ENCODE results near the gene LURAP1L.

LURAP1L gene

DNA sequence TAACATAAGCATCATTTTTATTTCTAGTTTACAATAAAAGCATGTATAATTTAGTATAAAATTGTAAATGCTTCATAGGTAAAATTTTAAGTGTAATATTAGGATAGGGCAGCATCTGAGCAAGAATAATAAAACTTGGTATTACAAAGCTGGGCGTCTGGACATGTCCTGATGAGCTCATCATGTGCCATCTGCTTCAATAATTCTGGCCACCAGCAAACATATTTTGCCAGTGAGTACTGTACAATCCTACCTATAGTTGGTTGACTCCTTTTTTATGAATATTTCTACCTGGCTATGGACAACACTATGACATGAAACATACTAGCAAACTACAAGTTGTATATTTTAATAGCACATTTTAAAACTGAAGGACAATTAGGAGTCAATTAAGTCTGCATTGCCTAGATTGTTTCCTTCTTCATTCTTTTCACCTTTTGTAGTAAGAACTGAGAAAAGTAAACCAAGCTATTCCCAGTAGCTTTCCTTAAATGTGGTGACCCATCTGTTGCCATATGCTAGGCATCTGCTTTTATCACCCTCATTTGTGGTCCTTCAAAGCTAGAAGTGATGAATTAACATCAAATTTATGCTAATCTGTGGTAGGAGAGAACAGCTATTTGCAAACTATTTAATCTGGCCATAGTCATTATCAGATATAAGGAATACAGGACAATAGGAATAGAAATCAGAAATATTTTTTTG, 23.4 kb downstream of the LURAP1L start:
- Histone ChIP-seq H3K4me1 (peaks cover 25% of the 10 kb centered on the region), H3K9me3 (no peaks in the 10 kb centered on the region), H3K27me3 (no peaks in the 10 kb centered on the region), H3K36me3 (no peaks in the 10 kb centered on the region), H3K4me3 (ENCODE audit: low read depth, low read length) (no peak overlapping the region)
- TF ChIP-seq, protein P1, sequence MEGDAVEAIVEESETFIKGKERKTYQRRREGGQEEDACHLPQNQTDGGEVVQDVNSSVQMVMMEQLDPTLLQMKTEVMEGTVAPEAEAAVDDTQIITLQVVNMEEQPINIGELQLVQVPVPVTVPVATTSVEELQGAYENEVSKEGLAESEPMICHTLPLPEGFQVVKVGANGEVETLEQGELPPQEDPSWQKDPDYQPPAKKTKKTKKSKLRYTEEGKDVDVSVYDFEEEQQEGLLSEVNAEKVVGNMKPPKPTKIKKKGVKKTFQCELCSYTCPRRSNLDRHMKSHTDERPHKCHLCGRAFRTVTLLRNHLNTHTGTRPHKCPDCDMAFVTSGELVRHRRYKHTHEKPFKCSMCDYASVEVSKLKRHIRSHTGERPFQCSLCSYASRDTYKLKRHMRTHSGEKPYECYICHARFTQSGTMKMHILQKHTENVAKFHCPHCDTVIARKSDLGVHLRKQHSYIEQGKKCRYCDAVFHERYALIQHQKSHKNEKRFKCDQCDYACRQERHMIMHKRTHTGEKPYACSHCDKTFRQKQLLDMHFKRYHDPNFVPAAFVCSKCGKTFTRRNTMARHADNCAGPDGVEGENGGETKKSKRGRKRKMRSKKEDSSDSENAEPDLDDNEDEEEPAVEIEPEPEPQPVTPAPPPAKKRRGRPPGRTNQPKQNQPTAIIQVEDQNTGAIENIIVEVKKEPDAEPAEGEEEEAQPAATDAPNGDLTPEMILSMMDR (IDR thresholded peaks at IDR 0.05; ENCODE audit: low read depth, low read length), result no peak
- DNase-seq, result peak; percentile 22

DNA sequence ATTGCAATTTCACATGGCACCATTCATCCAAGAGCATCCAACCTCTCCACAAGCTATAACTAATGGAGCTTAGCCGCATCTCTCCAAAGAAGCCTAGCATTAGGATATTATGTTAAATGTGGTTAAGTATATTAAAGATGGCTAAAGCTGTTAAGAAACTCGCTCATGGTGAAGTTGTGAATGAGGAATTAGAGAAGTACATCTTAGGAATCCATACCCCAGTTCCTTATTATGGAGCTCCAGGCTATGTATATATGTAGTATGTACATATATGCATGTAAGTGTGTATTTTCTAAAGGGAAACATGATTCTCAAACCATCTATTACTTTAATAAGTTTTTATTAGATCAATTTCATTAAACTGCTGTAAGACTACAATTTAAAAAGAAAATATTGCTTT, 26.4 kb downstream of the LURAP1L start:
- Histone ChIP-seq H3K9me3 (no peaks in the 10 kb centered on the region), H3K27me3 (no peaks in the 10 kb centered on the region), H3K4me1 (peaks cover 27% of the 10 kb centered on the region), H3K36me3 (no peaks in the 10 kb centered on the region), H3K4me3 (ENCODE audit: low read depth, low read length) (no peak overlapping the region)
- no peak for DNase-seq
- TF ChIP-seq, protein P1 (IDR thresholded peaks at IDR 0.05; ENCODE audit: low read depth, low read length), result no peak

- DNase-seq, result no peak
- H3K27me3 ChIP-seq, result no peaks in the 10 kb centered on the region
- no peaks in the 10 kb centered on the region for H3K36me3 ChIP-seq
- TF ChIP-seq, protein P1 (IDR thresholded peaks at IDR 0.05; ENCODE audit: low read depth, low read length), result no peak
- no peak overlapping the region for H3K4me3 ChIP-seq (ENCODE audit: low read depth, low read length)
- H3K9me3 ChIP-seq, result no peaks in the 10 kb centered on the region
- H3K4me1 ChIP-seq, result peaks cover 27% of the 10 kb centered on the region
Observed at GRCh38 chr9:12801663-12802062, 26.8 kb downstream of the LURAP1L start.

DNA sequence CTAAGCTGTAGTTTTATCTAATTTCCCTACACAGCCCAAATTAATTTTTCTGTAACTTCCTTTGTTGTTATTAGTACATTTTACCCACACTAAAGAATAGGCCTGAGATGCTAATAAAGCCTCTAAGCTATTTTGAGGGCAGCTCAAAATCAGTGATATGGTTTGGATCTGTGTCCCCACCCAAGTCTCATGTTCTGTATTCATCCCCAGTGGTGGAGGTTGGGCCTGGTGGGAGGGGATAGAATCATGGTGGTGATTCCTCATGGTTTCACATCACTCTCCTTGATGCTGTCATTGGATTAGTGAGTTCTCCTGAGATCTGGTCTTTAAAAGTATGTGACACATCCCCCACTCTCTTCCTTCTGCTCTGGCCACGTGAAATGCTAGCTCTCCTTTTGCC, 27.3 kb downstream of the LURAP1L start:
- Histone ChIP-seq H3K4me1 (peaks cover 26% of the 10 kb centered on the region), H3K9me3 (no peaks in the 10 kb centered on the region), H3K4me3 (ENCODE audit: low read depth, low read length) (no peak overlapping the region), H3K36me3 (no peaks in the 10 kb centered on the region), H3K27me3 (no peaks in the 10 kb centered on the region)
- no peak for DNase-seq
- TF ChIP-seq, protein P1 (IDR thresholded peaks at IDR 0.05; ENCODE audit: low read depth, low read length), result no peak

DNA sequence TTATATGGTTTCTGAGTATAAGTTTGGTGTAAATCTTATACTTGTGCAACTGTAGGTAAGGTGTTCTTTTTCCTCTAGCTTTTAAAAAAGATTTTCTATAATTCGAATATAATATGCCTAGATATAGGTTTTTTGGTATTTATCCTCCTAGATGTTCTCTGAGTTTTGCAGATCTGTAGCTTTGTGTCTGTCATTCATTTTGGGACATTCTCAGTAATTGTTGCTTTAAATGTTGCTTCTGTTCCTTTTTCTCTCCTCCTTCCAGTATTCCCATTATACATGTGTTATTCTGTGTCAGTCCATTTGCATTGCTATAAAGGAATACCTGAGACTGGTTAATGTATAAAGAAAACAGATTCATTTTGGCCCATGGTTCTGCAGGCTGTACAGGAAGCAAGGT, 33.7 kb downstream of the LURAP1L start:
- Histone ChIP-seq H3K4me1 (peaks cover 22% of the 10 kb centered on the region), H3K4me3 (ENCODE audit: low read depth, low read length) (no peak overlapping the region), H3K27me3 (no peaks in the 10 kb centered on the region), H3K36me3 (no peaks in the 10 kb centered on the region), H3K9me3 (no peaks in the 10 kb centered on the region)
- no peak for DNase-seq
- TF ChIP-seq, protein P1 (IDR thresholded peaks at IDR 0.05; ENCODE audit: low read depth, low read length), result no peak

- H3K27me3 ChIP-seq, result no peaks in the 10 kb centered on the region
- H3K4me1 ChIP-seq, result peaks cover 20% of the 10 kb centered on the region
- no peaks in the 10 kb centered on the region for H3K36me3 ChIP-seq
- no peaks in the 10 kb centered on the region for H3K9me3 ChIP-seq
- TF ChIP-seq, protein P1 (IDR thresholded peaks at IDR 0.05; ENCODE audit: low read depth, low read length), result no peak
- no peak overlapping the region for H3K4me3 ChIP-seq (ENCODE audit: low read depth, low read length)
- no peak for DNase-seq
Observed at GRCh38 chr9:12809720-12810119, 34.9 kb downstream of the LURAP1L start.

Measured in BE2C (cell line).